OCI-LY1 (cell line): ENCODE measurements around the gene PDZD11.

Experiments used
- CTCF ChIP-seq: fragments of 200-600 bp; sonication (generic), shearing (Covaris generic); IDR thresholded peaks from 2 replicates; pipeline ENCODE4 v1.5.1; 2017; ENCODE audit warnings: mild to moderate bottlenecking, antibody characterized with exemption, low read length, moderate library complexity, mixed read lengths
- EZH2 ChIP-seq: fragments of 200-600 bp; sonication (generic), shearing (Covaris generic); IDR thresholded peaks from 2 replicates; pipeline ENCODE4 v1.8.0; 2017; ENCODE audit warnings: borderline replicate concordance, mixed run types, mild to moderate bottlenecking, antibody characterized with exemption, low read length, moderate library complexity, mixed read lengths

- no peak for TF ChIP-seq CTCF
- no peak for TF ChIP-seq EZH2
Observed at GRCh38 chrX:70293621-70294020, 3.9 kb upstream of the PDZD11 start.
